ENCODE measurements around the gene ADGRV1.

Gene ADGRV1

DNA sequence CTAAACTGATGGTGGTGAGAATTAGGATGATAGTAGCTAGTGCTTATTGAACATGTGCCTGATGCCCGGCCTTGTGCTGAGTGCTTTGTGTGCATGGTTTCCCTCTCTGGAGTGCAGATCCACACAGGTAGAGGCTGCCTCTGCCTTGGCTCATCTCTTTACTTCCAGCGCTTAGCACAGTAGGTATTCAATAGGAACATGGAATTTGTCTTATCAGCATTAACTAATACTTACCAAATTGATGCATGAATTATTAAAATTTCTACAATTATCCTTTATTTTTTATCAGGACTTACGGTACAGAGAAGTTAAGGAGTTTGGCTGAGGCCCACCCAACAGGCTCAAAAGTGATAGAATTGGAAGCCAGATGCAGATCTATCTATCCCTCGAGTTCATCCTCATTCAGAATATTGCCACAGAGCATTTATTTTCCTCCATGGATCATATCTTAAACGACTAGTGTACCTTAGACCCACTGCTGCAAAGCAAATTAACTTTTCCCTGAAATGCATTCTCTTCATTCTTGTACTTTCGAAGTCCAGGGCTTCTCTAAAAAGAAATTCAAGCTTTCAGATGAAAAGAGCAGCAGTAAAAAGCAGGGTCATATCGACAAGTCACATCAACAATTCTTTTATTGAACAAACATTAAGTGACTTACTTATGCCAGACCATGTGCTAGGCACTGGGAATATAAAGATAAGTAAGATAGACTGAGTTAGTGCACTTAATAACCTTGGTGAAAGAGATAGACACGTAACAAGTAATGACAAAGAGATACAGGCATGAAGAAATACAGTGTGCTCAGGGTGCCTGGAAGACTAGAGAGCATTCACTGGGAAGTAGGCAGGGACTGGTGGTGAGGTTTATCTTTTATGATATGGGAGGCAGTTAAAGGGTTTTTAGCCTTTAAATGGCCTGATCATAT is 534.5 kb downstream of the ADGRV1 start:
- in situ Hi-C loops (cut with MboI; ENCODE audit: low sequenced_read_pairs), result no loop called here

DNA sequence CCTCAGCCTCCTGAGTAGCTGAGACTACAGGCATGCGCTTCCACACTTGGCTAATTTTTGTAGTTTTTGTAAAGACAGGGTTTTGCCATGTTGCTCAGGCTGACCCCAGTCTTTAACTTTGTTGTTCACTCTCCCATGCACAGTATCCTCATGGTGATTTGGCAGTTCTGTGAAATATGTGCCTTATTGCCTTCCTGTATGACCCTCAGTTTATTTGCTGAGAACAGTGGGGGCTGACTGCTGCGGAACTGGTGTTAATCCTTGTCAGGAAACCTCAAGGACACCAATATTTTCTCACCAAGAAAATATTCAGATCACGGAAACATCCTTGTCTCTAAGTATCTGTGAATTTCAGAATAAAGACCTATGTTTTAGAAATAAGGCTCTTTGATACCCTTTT is 536.7 kb downstream of the ADGRV1 start:
- in situ Hi-C loops (cut with MboI; ENCODE audit: low sequenced_read_pairs), result no loop called here

DNA sequence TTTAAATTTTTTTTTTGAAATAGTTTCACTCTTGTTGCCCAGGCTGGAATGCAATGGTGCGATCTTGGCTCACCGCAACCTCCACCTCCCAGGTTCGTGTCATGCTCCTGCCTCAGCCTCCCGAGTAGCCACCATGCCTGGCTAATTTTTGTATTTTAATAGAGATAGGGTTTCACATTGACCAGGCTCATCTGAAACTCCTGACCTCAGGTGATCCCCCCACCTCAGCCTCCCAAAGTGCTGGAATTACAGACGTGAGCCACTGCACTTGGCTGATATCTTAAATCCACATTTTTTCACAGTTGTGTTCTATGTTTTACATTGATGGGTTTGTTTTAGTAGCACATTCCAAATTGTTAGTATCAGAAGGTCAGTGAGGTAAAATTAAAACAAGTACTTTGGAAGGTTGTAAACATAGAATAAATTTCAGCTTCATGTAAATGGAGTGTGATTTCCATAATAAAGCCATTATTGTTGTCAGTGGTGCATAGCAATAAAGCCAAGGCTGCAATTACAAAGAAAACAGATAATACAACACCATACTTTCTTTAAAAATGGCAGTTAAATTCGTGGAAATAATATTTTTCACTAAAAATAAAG is 537.3 kb downstream of the ADGRV1 start:
- in situ Hi-C loops (cut with MboI; ENCODE audit: low sequenced_read_pairs), result no loop called here

DNA sequence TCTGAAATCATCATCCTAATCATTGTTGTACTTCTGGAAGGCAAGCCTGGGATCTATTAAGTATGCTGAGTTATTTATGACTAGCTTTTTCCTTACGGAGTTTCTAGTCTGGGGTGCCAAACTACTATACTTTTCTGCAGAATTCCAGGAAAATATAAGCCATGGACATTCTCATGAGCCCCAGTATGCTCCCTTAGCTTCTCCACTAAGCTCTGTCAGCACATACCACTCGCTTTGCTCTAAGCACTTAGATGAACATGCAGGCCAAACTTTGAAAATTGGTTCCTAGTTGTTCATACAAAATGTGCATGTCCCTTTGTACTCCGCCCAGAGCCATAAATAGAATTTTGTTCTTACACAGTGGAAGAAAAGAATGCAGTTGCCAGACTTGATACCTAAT is 539.9 kb downstream of the ADGRV1 start:
- in situ Hi-C loops (cut with MboI; ENCODE audit: low sequenced_read_pairs), result no loop called here

DNA sequence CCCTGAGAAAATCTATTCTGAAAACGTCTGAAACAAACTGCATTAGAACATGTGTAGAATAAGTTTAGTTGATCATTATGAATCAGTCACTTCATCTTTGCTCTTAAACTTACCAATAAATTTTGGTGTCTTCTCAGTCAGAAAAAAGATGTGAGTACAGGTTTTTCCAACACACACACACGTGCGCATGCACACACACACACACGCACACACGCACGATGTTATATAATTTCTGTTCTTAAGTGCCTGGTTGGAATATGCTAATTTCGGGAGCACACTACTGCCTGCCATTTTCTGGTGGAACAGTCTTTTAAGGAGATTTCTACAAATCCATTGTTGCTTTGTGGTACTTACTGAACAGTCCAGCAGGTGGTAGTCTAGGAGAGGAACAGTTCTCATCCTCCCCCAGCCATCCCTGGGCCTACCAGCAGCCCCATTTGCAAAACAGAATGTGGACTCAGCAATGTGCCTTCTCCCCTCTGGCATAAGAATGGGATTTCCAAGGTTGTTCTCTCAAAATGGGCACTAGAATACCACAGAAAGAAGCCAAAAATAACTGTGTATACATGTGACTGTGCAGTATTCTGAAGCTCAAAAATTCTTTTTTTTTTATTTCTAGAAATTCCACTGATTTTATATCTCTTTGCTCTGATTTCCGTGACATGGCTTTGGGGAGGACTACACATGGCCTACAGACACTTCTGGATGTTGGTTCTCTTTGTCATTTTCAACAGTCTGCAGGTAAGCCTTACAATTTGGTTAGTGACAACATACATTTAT is 543.2 kb downstream of the ADGRV1 start:
- in situ Hi-C loops (cut with MboI; ENCODE audit: low sequenced_read_pairs), result no loop called here

DNA sequence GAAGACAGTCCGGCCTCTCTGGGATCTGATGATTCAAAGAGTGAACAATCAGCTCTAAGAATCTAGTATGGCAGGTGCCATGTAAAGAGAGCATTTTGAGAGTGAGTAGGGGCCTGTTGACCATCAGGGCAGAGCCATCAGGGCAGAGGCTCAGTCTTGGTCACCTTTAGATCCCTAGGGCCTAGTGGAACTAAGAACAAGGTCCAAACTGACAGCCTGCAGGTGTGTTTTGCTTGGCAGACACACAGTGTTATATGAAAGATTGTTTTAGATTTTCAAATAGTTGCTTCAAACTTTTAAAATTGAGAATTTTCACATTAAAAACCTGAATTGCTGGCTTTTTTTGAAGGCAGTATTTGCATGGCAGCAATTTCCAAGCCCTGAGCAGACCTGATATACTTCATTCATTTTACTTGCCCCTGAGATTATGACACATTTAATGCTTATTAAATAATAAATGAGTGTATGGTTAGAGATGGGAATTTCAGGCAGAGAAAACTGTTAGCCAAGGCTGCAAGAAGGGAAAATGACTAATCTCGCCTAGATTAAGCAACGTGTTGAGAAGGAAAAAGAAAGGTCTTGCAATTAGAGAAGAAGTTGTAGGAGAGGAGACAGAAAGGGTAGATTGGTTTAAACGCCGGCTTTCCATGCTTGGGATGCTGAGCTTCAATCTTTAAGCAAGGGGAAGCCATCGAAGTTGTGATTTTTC is 544.9 kb downstream of the ADGRV1 start:
- in situ Hi-C loops (cut with MboI; ENCODE audit: low sequenced_read_pairs), result no loop called here

DNA sequence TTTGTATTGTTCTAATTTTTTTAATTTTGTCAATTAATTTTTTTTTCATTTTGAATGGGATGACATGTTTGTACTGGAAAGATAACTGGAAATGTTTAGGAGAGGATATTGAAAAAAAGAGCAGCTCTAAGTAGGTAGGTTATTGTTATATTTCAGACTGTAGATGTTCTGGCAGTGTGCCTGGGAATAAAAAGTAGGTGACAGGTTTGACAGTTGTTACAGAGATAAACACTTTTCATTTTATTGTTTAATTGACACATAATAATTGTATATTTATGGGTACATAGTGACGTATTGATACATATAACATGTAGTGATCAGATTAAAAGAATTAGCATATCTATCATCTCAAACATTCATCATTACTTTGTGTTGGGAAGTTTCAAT is 545.5 kb downstream of the ADGRV1 start:
- in situ Hi-C loops (cut with MboI; ENCODE audit: low sequenced_read_pairs), result no loop called here

DNA sequence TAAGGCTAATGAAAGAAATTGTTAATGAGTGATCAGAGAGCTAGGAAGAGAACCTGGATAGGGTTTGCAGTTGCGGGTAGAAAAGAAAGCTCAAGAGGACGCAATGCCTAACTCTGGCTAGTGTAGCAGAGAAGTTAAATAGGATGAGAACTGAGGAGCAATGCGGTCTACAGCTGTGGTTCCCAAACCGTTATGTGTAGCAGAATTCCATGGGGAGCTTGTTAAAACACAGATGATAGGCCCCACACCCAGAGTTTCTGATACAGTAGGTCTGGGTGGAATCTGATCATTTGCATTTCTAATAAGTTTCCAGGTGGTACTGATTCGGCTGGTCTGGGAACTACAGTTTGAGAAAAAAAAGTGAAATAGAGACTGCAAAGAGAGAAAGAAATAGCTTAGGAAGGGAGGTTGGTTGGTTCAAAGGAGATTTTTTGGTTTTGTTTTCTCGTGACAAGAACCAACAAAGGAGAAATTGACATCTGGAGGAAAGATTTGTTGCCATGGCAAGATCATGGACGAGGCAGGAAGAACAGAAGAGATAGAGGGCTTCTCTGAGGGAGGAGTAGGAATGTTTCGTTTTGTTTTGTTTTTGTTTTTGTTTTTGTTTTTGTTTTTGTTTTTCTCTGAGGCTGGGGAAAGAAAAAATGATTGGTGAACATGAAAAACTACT is 548.4 kb downstream of the ADGRV1 start:
- in situ Hi-C loops (cut with MboI; ENCODE audit: low sequenced_read_pairs), result no loop called here

DNA sequence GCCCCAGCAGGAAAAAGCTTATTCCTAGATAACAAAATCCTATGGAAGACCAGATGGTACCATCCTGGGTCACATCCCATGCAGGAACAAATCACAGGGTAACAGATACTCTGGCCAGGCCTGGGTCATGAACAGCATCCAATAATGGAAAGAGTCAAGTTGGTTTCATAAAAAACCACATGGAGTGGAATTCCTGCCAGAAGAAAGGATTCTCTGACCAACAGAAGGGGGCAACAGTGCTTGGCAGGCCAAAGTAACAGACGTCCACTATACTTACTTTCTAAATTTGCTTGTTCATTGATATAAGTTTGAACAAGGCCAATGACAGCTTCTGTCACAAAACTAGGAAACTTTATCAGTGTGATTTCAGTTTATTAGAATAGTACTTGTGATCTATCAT is 551.0 kb downstream of the ADGRV1 start:
- in situ Hi-C loops (cut with MboI; ENCODE audit: low sequenced_read_pairs), result no loop called here

DNA sequence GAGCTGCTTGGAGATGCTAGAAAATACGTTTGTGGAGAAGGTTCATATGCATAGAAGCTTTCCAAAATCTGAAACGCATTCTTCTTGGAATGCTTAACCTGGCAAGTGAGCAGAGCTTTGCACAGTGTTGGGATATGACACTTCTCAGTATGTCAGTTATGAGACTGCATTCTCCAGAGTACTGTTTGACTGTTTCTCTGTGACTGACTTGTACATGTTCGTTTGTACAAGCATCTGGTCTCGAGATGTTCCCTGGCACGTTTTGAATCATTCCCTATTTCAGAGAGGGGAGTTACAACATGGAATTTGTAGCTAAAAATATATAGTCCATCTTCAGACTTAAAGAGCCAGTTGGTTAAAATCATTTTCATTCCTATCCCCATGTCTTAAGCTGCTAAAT is 552.1 kb downstream of the ADGRV1 start:
- in situ Hi-C loops (cut with MboI; ENCODE audit: low sequenced_read_pairs), result no loop called here

DNA sequence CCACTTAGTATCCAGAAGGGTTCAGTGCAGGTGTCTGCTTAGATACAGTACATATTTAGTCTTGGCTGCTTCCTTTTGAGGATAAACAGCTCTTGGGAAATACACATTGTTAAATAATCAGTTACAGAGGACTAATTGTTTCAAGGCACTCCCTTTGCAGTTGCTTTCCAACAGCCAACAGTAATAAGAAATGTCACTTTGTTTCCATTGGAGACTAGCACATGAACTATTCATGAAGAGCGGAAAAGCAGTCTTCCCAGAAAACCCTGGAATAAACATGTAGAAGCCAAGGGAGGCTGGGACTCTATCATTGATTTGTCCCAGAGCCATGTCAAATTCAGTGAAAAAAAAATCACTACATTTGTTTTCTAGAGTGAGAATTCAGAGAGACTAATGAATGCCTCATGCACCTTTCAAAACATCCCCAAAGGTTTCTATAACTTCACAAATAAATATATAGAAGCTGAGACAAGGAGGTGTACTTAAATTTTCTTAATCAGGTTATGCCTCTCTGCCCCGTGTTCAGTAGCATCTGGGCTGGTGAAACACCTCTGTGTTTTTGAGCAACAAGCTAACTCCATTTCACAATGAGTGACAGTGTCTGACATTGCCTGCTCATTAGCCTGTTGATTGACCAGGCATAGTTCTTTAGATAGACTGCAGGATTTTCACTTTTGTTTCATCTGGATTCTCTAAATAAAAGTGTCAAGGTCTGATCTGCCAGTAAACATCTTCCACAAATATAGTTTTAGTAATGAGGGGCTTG is 553.1 kb downstream of the ADGRV1 start:
- in situ Hi-C loops (cut with MboI; ENCODE audit: low sequenced_read_pairs), result no loop called here

DNA sequence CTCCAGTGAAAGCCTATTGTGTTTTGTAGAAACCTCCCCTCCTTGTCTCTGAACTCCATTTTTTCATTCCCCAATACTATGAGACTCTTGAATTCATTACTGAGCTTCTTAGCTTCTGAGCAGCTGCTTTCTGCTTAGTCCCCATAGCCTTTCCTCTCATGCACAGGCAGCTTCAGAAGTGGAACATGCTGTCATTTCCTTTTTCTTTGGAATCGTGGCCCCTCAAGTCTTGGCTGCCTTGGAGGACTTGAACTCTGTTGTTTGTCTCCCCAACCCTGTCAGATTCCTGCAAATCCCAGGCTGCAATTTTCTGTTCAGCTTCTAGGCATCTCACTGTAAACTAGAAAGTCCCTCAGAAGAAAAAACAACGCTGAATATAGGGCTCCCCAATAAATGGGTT is 556.1 kb downstream of the ADGRV1 start:
- in situ Hi-C loops (cut with MboI; ENCODE audit: low sequenced_read_pairs), result no loop called here

DNA sequence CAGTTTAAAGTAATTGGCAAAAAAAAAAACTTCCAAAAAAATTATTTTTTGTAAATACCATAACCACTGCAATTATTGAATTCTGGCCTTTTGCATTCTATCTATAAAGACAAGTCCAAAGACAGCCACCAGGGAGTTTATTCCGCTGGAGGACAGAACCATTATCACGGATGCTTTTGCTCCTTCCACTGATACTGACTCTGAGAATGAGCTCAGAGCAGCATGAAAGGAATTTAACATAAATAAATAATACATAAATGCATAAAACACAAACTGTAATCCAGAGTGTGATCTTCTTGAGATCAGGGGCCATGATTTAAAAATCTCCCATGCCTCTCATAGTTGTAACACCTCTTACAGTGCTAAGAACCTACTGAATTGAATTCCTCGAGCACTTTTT is 559.8 kb downstream of the ADGRV1 start:
- in situ Hi-C loops (cut with MboI; ENCODE audit: low sequenced_read_pairs), result no loop called here

DNA sequence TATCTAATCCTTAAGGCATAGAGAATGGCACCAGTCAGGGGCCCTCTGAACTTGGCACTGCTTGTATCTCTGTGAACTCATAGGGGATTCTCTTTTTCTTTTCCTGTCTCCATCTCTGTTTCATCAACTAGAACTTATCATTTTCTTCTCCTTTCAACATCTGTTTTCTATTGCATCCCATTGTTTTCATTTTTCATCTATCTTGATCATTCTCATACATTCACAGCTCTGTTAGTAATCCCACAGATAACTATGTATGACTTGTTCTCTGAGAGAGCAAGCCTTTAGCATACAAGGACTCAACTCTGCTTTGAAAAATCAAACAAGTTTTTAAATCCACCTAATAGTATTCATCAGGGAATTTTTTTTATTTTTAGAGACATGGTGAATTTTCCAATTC is 560.2 kb downstream of the ADGRV1 start:
- in situ Hi-C loops (cut with MboI; ENCODE audit: low sequenced_read_pairs), result no loop called here

DNA sequence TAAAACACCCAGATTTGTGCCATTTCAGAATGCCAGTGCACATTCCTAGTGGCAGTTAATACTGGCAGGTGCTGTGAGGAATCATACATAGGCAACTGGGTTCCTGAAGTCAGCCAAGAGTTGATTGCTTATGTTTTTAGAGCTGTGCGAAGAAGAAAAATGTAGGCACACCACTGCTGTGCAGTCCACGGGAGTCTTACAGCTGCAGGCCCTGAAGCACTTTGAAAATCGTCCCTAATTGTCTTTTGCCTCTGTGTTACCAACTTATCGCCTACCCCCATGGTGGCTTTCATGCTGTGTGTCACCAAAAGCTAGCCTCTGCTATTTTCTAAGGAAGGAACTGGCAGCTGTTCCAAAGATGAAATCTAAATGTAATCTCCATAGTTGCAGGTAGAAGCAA is 560.6 kb downstream of the ADGRV1 start:
- in situ Hi-C loops (cut with MboI; ENCODE audit: low sequenced_read_pairs), result no loop called here

DNA sequence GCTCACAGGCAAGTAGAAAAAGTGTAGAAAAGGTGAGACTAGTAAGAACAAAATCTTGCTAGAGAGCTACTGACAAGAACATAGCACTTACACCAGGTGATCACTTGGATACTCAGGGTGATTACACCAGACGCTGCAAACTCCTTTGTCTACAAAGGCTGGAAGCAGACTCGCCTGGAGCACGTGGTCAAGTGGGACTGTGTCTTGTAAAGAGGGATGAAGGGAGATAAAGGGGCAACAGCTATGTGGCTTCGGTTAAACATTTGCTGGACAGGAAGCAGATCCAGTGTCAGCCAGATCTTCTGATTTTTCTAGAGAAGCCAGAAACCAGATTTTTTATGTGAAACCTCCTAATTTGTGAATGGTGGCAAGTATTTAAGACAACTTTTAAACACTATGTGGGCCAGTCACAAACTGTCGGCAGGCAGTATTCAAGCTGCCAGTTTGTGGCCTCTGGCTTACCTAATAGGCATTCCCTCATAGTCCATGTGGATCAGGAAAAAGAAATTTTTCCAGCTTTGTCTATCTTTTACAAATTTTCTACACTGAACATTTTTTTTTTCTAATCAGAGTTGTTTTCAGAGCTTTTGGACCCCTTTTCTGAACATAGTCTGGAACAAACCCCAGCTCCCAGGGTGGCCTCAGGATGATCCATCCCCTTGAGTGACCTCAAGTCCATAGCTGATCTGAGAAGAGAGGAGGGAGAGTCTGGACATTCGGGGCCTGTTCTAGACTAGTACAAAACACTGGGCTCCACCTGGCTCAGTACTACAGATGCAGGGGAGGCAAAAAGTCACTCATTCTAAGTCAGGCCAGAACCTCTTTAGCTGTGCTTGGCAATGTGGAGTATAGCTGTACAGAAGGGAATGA is 561.6 kb downstream of the ADGRV1 start:
- in situ Hi-C loops (cut with MboI; ENCODE audit: low sequenced_read_pairs), result no loop called here

DNA sequence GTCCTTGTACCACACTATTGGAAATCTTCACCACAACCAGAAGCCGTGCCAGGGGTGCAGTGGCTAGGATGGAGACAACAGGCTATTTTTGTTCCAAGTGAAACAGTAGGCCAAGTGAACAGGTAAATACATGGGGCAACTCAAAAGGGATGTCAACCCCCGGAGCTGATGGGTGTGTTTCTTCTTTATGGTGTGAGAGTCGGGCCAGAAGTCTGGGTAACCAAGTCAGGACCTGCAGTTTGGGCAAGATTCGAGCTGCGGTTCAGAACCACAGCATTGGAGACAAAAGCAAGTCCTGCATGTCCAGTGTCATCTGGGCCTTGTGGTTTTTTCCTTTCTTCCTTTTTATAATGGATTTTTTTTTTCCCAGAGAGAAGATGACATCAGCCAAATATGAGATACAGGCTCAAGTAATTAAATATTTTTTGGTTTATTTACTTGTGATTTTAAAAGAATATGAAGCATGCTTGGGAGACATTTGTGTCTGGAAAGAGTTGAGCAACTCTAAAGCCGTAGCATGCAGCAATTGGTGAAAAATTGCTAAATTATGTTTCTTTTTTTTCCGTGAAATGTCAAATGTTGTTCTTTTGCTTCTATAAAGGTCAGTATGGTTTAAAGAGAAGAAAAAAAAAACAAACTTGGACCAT is 562.9 kb downstream of the ADGRV1 start:
- in situ Hi-C loops (cut with MboI; ENCODE audit: low sequenced_read_pairs), result no loop called here

DNA sequence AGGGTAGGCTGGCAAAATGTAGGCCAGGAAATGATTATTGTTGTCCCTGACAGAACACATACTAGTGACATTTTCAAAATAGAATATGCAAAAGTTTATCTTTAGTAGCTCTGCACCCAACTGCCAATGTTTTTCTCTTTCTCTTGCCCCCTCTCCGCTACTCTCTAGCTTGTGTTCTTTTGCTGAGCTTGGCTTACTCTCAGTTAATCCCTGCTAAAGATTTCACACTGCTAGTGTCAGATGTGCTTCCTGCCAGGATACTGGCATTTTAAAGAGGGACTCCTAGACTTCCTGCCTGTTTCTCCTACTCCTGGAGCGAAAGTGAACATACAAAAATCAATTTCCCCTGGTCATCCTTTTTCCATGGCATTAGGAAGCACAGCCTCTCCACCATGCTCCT is 564.1 kb downstream of the ADGRV1 start:
- in situ Hi-C loops (cut with MboI; ENCODE audit: low sequenced_read_pairs), result no loop called here

Data from hTERT RPE-1 (cell line).